Natural killer cell (primary cell): ENCODE data around the gene CEACAM5. TPM values are rescaled to one million over a fixed set of nuclear protein-coding genes. Genes with fewer than 3 reads are reported as not detected.
"Not testable (repeated sequence)": the region's sequence is repeated elsewhere in the genome, so short reads cannot be mapped to it uniquely, and the experiment has no call there.

Experiments
- ATAC-seq, 3 donors: fragments of 150-1000 bp in 2 of 3; fragments of 200-7000 bp in 1 of 3; cut with Tn5 transposase; 1 replicate in 1 of 3; 2 replicates in 2 of 3; pipeline ENCODE4 v1.10.0; 2021; ENCODE audit warnings: mild to moderate bottlenecking in 2 of 3, moderate library complexity in 2 of 3
- DNase-seq, 2 donors: peaks; one replicate each; pipeline versions ENCODE4 v3.0.0 to v3.0.0-alpha.2; 2013 to 2021; ENCODE audit warnings: mixed read lengths in 1 of 2
- H3K27ac ChIP-seq: one replicate; pipeline ENCODE4 v1.5.1; 2013; ENCODE audit warnings: mild to moderate bottlenecking, low read length
- H3K27me3 ChIP-seq: one replicate; pipeline ENCODE4 v1.6.1; 2013; ENCODE audit warnings: low read length; ENCODE audit not compliant: control insufficient read depth, insufficient read depth
- H3K36me3 ChIP-seq: one replicate; pipeline ENCODE4 v1.6.1; 2013; ENCODE audit warnings: low read length; ENCODE audit not compliant: control insufficient read depth, insufficient read depth
- H3K4me1 ChIP-seq: one replicate; pipeline ENCODE4 v1.6.1; 2013; ENCODE audit warnings: low read length; ENCODE audit not compliant: control insufficient read depth, insufficient read depth
- H3K4me3 ChIP-seq: one replicate; pipeline ENCODE4 v1.5.1; 2013; ENCODE audit warnings: low read length
- H3K9me3 ChIP-seq: one replicate; pipeline ENCODE4 v1.6.1; 2013; ENCODE audit warnings: low read length; ENCODE audit not compliant: control insufficient read depth, insufficient read depth
- H3K27ac Mint-ChIP-seq, 2 donors: one replicate each; pipeline ENCODE4 v1.8.0; 2022; ENCODE audit warnings: mild to moderate bottlenecking in 2 of 2, mixed read lengths in 2 of 2, moderate library complexity in 1 of 2
- H3K27me3 Mint-ChIP-seq, 2 donors: one replicate each; pipeline ENCODE4 v1.8.0; 2022; ENCODE audit warnings: low read depth in 2 of 2, mixed read lengths in 2 of 2
- H3K36me3 Mint-ChIP-seq: one replicate; pipeline ENCODE4 v1.8.0; 2022; ENCODE audit warnings: mixed read lengths
- H3K4me1 Mint-ChIP-seq, 2 donors: one replicate each; pipeline ENCODE4 v1.8.0; 2022; ENCODE audit warnings: mixed read lengths in 2 of 2
- H3K4me3 Mint-ChIP-seq: one replicate; pipeline ENCODE4 v1.8.0; 2022; ENCODE audit warnings: mild to moderate bottlenecking, moderate library complexity, mixed read lengths
- H3K9me3 Mint-ChIP-seq, 2 donors: one replicate each; pipeline ENCODE4 v1.8.0; 2022; ENCODE audit warnings: mixed read lengths in 2 of 2
- WGBS: methylation state at CpG from one replicate; pipeline ENCODE4 v1.1.7; 2013; ENCODE audit warnings: missing lambda C conversion rate; ENCODE audit not compliant: insufficient coverage; 5-methylcytosine and 5-hydroxymethylcytosine counted together
- intact Hi-C: fragments of 100-400 bp; cut with micrococcal nuclease; formaldehyde crosslinking; loops from one replicate; pipeline ENCODE4 v1.14.2; 2022
- total RNA-seq, 4 donors: library from RNA; stranded (reverse); fragments of 120-200 nt in 1 of 4; gene quantifications; one replicate each; pipeline versions ENCODE4 v1.2.3 to v1.2.4, GENCODE V29; 2013 to 2022
- TF ChIP-seq, protein P1 (sequence below): fragments of 200-600 bp; IDR thresholded peaks from one replicate; pipeline ENCODE4 v1.8.0; 2022; ENCODE audit warnings: antibody characterized with exemption

The CEACAM5 gene
- total RNA-seq, 3 donors from 2014 or later (not counting 1 experiment from before 2014, with no cell fraction given), result not detected

DNA sequence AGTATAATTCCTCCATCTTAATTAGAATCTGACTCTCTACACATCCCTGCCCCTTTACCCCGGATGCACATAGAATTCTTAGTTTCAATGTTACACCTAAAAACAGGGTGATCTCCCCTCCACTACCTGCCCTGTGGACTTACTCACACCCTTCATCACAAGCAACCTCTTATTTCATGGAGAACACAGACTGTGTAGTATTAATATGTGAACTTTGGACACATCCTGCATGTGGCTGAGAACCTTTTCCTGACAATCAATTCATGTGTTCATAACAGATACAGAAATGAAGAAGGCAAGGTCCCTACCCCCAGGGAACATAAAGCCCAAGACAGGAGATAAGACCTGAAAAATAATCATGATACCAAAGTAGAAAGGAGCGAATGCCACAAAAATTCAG is 58.7 kb downstream of the CEACAM5 start:
- no peaks in the 10 kb centered on the region for H3K4me1 Mint-ChIP-seq
- H3K4me3 Mint-ChIP-seq, result no peak overlapping the region
- WGBS, result 97% methylated on average over 2 of the region's 2 CpGs
- no peaks in the 10 kb centered on the region for H3K27me3 ChIP-seq
- no peaks in the 10 kb centered on the region for H3K36me3 Mint-ChIP-seq
- peaks cover 17 to 33% of the 10 kb centered on the region in 2 donors for H3K27me3 Mint-ChIP-seq
- no peak overlapping the region for H3K27ac ChIP-seq
- H3K27ac Mint-ChIP-seq, result no peak overlapping the region
- TF ChIP-seq, protein P1, sequence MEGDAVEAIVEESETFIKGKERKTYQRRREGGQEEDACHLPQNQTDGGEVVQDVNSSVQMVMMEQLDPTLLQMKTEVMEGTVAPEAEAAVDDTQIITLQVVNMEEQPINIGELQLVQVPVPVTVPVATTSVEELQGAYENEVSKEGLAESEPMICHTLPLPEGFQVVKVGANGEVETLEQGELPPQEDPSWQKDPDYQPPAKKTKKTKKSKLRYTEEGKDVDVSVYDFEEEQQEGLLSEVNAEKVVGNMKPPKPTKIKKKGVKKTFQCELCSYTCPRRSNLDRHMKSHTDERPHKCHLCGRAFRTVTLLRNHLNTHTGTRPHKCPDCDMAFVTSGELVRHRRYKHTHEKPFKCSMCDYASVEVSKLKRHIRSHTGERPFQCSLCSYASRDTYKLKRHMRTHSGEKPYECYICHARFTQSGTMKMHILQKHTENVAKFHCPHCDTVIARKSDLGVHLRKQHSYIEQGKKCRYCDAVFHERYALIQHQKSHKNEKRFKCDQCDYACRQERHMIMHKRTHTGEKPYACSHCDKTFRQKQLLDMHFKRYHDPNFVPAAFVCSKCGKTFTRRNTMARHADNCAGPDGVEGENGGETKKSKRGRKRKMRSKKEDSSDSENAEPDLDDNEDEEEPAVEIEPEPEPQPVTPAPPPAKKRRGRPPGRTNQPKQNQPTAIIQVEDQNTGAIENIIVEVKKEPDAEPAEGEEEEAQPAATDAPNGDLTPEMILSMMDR, result no peak
- no peaks in the 10 kb centered on the region for H3K9me3 Mint-ChIP-seq
- no peaks in the 10 kb centered on the region for H3K36me3 ChIP-seq
- no peak for ATAC-seq
- no peaks in the 10 kb centered on the region for H3K9me3 ChIP-seq
- H3K4me3 ChIP-seq, result no peak overlapping the region
- H3K4me1 ChIP-seq, result no peaks in the 10 kb centered on the region
- intact Hi-C loops, result no loop called here
- no peak for DNase-seq

DNA sequence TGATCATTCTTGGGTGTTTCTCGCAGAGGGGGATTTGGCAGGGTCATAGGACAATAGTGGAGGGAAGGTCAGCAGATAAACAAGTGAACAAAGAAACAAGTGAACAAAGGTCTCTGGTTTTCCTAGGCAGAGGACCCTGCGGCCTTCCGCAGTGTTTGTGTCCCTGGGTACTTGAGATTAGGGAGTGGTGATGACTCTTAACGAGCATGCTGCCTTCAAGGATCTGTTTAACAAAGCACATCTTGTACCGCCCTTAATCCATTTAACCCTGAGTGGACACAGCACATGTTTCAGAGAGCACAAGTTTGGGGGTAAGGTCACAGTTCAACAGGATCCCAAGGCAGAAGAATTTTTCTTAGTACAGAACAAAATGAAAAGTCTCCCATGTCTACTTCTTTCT is 59.7 kb downstream of the CEACAM5 start:
- H3K4me1 Mint-ChIP-seq, H3K36me3 Mint-ChIP-seq, intact Hi-C loops, H3K4me1 ChIP-seq, H3K4me3 ChIP-seq, H3K27ac Mint-ChIP-seq, H3K9me3 ChIP-seq, DNase-seq, H3K27me3 ChIP-seq, H3K36me3 ChIP-seq, H3K4me3 Mint-ChIP-seq, ATAC-seq, H3K9me3 Mint-ChIP-seq, H3K27ac ChIP-seq: not testable (repeated sequence)
- WGBS, result 100% methylated on average over 2 of the region's 5 CpGs
- H3K27me3 Mint-ChIP-seq, result peaks cover 18 to 29% of the 10 kb centered on the region in 2 donors

DNA sequence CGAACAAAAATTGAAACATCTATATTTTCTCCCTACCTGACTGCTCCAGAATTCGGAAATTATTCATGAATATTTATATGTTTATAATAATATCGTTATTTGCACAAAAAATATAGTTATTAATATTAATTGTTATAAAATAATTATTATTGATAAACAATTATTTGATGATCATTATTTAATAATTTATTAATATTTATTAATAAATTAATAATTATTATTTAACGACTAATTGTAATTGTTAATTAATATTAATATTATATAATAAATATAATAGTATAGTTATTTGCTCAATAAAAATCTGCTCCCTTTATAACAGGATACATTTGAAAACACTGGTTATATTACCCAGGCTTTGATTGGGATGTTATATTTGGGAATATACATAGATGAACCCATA is 61.2 kb downstream of the CEACAM5 start:
- Mint-ChIP-seq H3K36me3 (no peaks in the 10 kb centered on the region), H3K9me3 (no peaks in the 10 kb centered on the region), H3K27ac (no peak overlapping the region), H3K4me3 (no peak overlapping the region), H3K27me3 (peaks cover 22 to 28% of the 10 kb centered on the region in 2 donors), H3K4me1 (no peaks in the 10 kb centered on the region)
- Histone ChIP-seq H3K27ac (no peak overlapping the region), H3K36me3 (no peaks in the 10 kb centered on the region), H3K4me1 (peaks cover 3% of the 10 kb centered on the region), H3K4me3 (no peak overlapping the region), H3K9me3 (no peaks in the 10 kb centered on the region), H3K27me3 (no peaks in the 10 kb centered on the region)
- ATAC-seq (no peak), DNase-seq (no peak)
- no CpG with 5 or more reads among the region's 4 CpGs for WGBS
- intact Hi-C loops, result no loop called here
- TF ChIP-seq, protein P1, result no peak

DNA sequence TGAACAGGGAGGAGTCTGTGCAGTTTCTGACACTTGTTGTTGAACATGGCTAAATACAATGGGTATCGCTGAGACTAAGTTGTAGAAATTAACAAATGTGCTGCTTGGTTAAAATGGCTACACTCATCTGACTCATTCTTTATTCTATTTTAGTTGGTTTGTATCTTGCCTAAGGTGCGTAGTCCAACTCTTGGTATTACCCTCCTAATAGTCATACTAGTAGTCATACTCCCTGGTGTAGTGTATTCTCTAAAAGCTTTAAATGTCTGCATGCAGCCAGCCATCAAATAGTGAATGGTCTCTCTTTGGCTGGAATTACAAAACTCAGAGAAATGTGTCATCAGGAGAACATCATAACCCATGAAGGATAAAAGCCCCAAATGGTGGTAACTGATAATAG is 63.0 kb downstream of the CEACAM5 start:
- WGBS, result no CpG with 5 or more reads among the region's 2 CpGs
- TF ChIP-seq, protein P1, result no peak
- no peaks in the 10 kb centered on the region for H3K4me1 Mint-ChIP-seq

More for the DNA sequence above, 63.0 kb downstream of the CEACAM5 start:
- Mint-ChIP-seq H3K4me3 (no peak overlapping the region), H3K36me3 (no peaks in the 10 kb centered on the region), H3K9me3 (no peaks in the 10 kb centered on the region), H3K27ac (no peak overlapping the region), H3K27me3 (peaks cover 20 to 26% of the 10 kb centered on the region in 2 donors)
- no peaks in the 10 kb centered on the region for H3K27me3 ChIP-seq
- no peak for DNase-seq
- H3K9me3 ChIP-seq, result no peaks in the 10 kb centered on the region
- H3K27ac ChIP-seq, result no peak overlapping the region
- H3K36me3 ChIP-seq, result no peaks in the 10 kb centered on the region
- no peak overlapping the region for H3K4me3 ChIP-seq
- peaks cover 6% of the 10 kb centered on the region for H3K4me1 ChIP-seq
- no peak for ATAC-seq
- intact Hi-C loops, result no loop called here
